B cell (primary cell): Measurements from ENCODE around the gene CAGE1. TPM values are rescaled to one million over a fixed set of nuclear protein-coding genes. Genes with fewer than 3 reads are reported as not detected.

Source experiments
- ATAC-seq: fragments of 200-7000 bp; cut with Tn5 transposase; one replicate; pipeline ENCODE4 v1.10.0; 2021; ENCODE audit warnings: low read depth, mild to moderate bottlenecking, moderate number of reproducible peaks, moderate library complexity
- CTCF ChIA-PET: fragments of 350-600 bp; sonication (Branson Sonifier 250); formaldehyde crosslinking; loops from one replicate; lab custom pipeline; 2021; ENCODE audit warnings: antibody characterized with exemption, inconsistent platforms; lab: Charles Lee
- POLR2A ChIA-PET: fragments of 350-600 bp; sonication (Branson Sonifier 250); formaldehyde crosslinking; loops from one replicate; lab custom pipeline; 2021; ENCODE audit warnings: antibody characterized with exemption; lab: Charles Lee
- DNase-seq: peaks from one replicate; pipeline ENCODE4 v3.0.0; 2013
- H2AFZ ChIP-seq: 2 replicates; pipeline ENCODE4 v1.6.1; 2012; ENCODE audit warnings: mild to moderate bottlenecking, low read depth, low read length; ENCODE audit not compliant: insufficient read depth, poor library complexity, severe bottlenecking
- H3K27ac ChIP-seq, 2 donors: 1 replicate in 1 of 2; 2 replicates in 1 of 2; pipeline ENCODE4 v1.5.1; 2012 to 2013; ENCODE audit warnings: low read length in 2 of 2, mild to moderate bottlenecking in 2 of 2, moderate library complexity in 1 of 2
- H3K27me3 ChIP-seq, 4 experiments: fragments of 200-600 bp in 1 of 4; sonication (generic) in 1 of 4; replicated peaks in 1 of 4; 1 replicate in 2 of 4; 2 replicates in 2 of 4; pipeline versions ENCODE4 v1.6.1 to v1.7.0; 2013 to 2016; ENCODE audit warnings: low read length in 3 of 4, mild to moderate bottlenecking in 2 of 4, mixed read lengths in 1 of 4, moderate library complexity in 1 of 4; ENCODE audit not compliant: insufficient read depth in 4 of 4, control insufficient read depth in 3 of 4; ENCODE audit errors: control extremely low read depth in 1 of 4
- H3K36me3 ChIP-seq, 2 experiments: replicated peaks in 1 of 2; 1 replicate in 1 of 2; 2 replicates in 1 of 2; pipeline versions ENCODE4 v1.6.1 to v1.7.1; 2013; ENCODE audit warnings: low read length in 1 of 2; ENCODE audit not compliant: insufficient read depth in 2 of 2, control insufficient read depth in 1 of 2; ENCODE audit errors: control extremely low read depth in 1 of 2, extremely low read depth in 1 of 2
- H3K4me1 ChIP-seq, 2 donors: fragments of 200-600 bp in 1 of 2; sonication (generic) in 1 of 2; 1 replicate in 1 of 2; 2 replicates in 1 of 2; pipeline versions ENCODE4 v1.5.1 to v1.6.1; 2013 to 2017; ENCODE audit warnings: low read length in 2 of 2; ENCODE audit not compliant: control insufficient read depth in 2 of 2, insufficient read depth in 2 of 2
- H3K4me2 ChIP-seq: replicated peaks from 2 replicates; pipeline ENCODE3; 2012; ENCODE audit warnings: mild to moderate bottlenecking, low read depth, low read length; ENCODE audit not compliant: poor library complexity, severe bottlenecking
- H3K4me3 ChIP-seq, 5 experiments: fragments of 200-600 bp in 1 of 5; sonication (generic) in 1 of 5; 1 replicate in 3 of 5; 2 replicates in 2 of 5; pipeline versions ENCODE4 v1.5.1 to v1.7.0; 2011 to 2016; ENCODE audit warnings: low read length in 4 of 5, mild to moderate bottlenecking in 4 of 5, low read depth in 2 of 5, control low read depth in 1 of 5, moderate library complexity in 1 of 5; ENCODE audit not compliant: insufficient read depth in 1 of 5; ENCODE audit errors: control extremely low read depth in 1 of 5, extremely low read depth in 1 of 5
- H3K79me2 ChIP-seq: fragments of 200-600 bp; sonication (generic); one replicate; pipeline ENCODE4 v1.6.0; 2016; ENCODE audit warnings: low read length; ENCODE audit not compliant: control insufficient read depth, insufficient read depth
- H3K9ac ChIP-seq: fragments of 200-600 bp; sonication (generic); 2 replicates; pipeline ENCODE4 v1.6.1; 2017; ENCODE audit warnings: mild to moderate bottlenecking, low read length, moderate library complexity
- H3K9me3 ChIP-seq, 3 donors: one replicate each; pipeline versions ENCODE4 v1.6.1 to v1.7.1; 2013; ENCODE audit warnings: low read length in 2 of 3; ENCODE audit not compliant: control insufficient read depth in 2 of 3, insufficient read depth in 1 of 3; ENCODE audit errors: control extremely low read depth in 1 of 3
- H4K20me1 ChIP-seq: 2 replicates; pipeline ENCODE4 v1.6.0; 2012; ENCODE audit warnings: mild to moderate bottlenecking, low read length; ENCODE audit not compliant: insufficient read depth, control insufficient read depth, poor library complexity, severe bottlenecking
- H3K27ac Mint-ChIP-seq: one replicate; pipeline ENCODE4 v1.8.0; 2021; ENCODE audit warnings: mixed read lengths
- H3K27me3 Mint-ChIP-seq: one replicate; pipeline ENCODE4 v1.8.0; 2021; ENCODE audit warnings: mixed read lengths
- H3K4me1 Mint-ChIP-seq: one replicate; pipeline ENCODE4 v1.8.0; 2021; ENCODE audit warnings: mixed read lengths
- H3K4me3 Mint-ChIP-seq: one replicate; pipeline ENCODE4 v1.8.0; 2021; ENCODE audit warnings: mixed read lengths
- H3K9me3 Mint-ChIP-seq: one replicate; pipeline ENCODE4 v1.8.0; 2022; ENCODE audit warnings: mixed read lengths; ENCODE audit not compliant: insufficient read depth
- EZH2 ChIP-seq: IDR thresholded peaks from 2 replicates; pipeline ENCODE4 v1.6.1; 2012; ENCODE audit warnings: borderline replicate concordance, low read depth, mild to moderate bottlenecking, moderate library complexity, low read length; ENCODE audit not compliant: insufficient read depth, poor library complexity, severe bottlenecking
- WGBS: methylation state at CpG from one replicate; pipeline ENCODE4 v1.1.5; 2013; ENCODE audit warnings: missing lambda C conversion rate; ENCODE audit not compliant: insufficient coverage; 5-methylcytosine and 5-hydroxymethylcytosine counted together
- intact Hi-C: fragments of 100-400 bp; cut with micrococcal nuclease; formaldehyde crosslinking; loops from one replicate; pipeline ENCODE4 v1.10.0; 2022
- polyA plus RNA-seq: library from polyadenylated mRNA; depleted of rRNA; stranded (reverse); fragments of >200 nt; gene quantifications from 2 replicates; pipeline ENCODE4 v1.2.3, GENCODE V29; 2012
- total RNA-seq, 2 donors: library from RNA; stranded (reverse); fragments of 120-200 nt in 1 of 2; gene quantifications; 1 replicate in 1 of 2; 2 replicates in 1 of 2; pipeline versions ENCODE4 v1.2.3 to v1.2.4, GENCODE V29; 2013 to 2022
- TF ChIP-seq, protein P1 (sequence below): fragments of 200-600 bp; IDR thresholded peaks from one replicate; pipeline ENCODE4 v1.8.0; 2022; ENCODE audit warnings: antibody characterized with exemption, mild to moderate bottlenecking

CAGE1 gene
- total and polyA plus RNA-seq, 2 donors (not counting 1 experiment from before 2014, with no cell fraction given): 0.13 to 0.34 TPM

- no peak for DNase-seq
- ChIA-PET POLR2A (no interaction called here), CTCF (interaction anchor here (1.9 kb wide), 1 partner anchor 53 kb away, joined by 5 read pairs; no protein-coding TSS in a partner anchor)
- Mint-ChIP-seq H3K4me1 (peaks cover 19% of the 10 kb centered on the region), H3K27me3 (no peaks in the 10 kb centered on the region), H3K9me3 (no peaks in the 10 kb centered on the region), H3K27ac (no peak overlapping the region), H3K4me3 (no peak overlapping the region)
- Histone ChIP-seq H4K20me1 (no peaks in the 10 kb centered on the region), H3K27ac (no peak overlapping the region), H3K4me1 (peaks cover 9 to 12% of the 10 kb centered on the region in 2 donors), H3K79me2 (no peaks in the 10 kb centered on the region), H3K9me3 (no peaks in the 10 kb centered on the region), H3K9ac (no peak overlapping the region), H3K27me3 (no peaks in the 10 kb centered on the region), H2AFZ (no peak overlapping the region), H3K36me3 (no peaks in the 10 kb centered on the region), H3K4me2 (no peak overlapping the region), H3K4me3 (no peak overlapping the region)
- ATAC-seq: no peak
- intact Hi-C loops: no loop called here
- TF ChIP-seq, protein P1, sequence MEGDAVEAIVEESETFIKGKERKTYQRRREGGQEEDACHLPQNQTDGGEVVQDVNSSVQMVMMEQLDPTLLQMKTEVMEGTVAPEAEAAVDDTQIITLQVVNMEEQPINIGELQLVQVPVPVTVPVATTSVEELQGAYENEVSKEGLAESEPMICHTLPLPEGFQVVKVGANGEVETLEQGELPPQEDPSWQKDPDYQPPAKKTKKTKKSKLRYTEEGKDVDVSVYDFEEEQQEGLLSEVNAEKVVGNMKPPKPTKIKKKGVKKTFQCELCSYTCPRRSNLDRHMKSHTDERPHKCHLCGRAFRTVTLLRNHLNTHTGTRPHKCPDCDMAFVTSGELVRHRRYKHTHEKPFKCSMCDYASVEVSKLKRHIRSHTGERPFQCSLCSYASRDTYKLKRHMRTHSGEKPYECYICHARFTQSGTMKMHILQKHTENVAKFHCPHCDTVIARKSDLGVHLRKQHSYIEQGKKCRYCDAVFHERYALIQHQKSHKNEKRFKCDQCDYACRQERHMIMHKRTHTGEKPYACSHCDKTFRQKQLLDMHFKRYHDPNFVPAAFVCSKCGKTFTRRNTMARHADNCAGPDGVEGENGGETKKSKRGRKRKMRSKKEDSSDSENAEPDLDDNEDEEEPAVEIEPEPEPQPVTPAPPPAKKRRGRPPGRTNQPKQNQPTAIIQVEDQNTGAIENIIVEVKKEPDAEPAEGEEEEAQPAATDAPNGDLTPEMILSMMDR: no peak
- TF ChIP-seq EZH2: no peak
- WGBS: 43% methylated on average over 2 of the region's 2 CpGs
These were observed 61.3 kb downstream of the CAGE1 start for GRCh38 chr6:7328243-7328642.

- H3K4me3 Mint-ChIP-seq: no peak overlapping the region
- DNase-seq: no peak
- Histone ChIP-seq H3K79me2 (no peaks in the 10 kb centered on the region), H3K4me2 (no peak overlapping the region), H3K4me3 (no peak overlapping the region), H3K4me1 (peaks cover 9 to 12% of the 10 kb centered on the region in 2 donors), H3K27ac (no peak overlapping the region), H3K27me3 (no peaks in the 10 kb centered on the region), H3K36me3 (no peaks in the 10 kb centered on the region), H3K9ac (no peak overlapping the region), H3K9me3 (no peaks in the 10 kb centered on the region), H2AFZ (no peak overlapping the region), H4K20me1 (no peaks in the 10 kb centered on the region)
- POLR2A ChIA-PET: no interaction called here
- H3K27ac Mint-ChIP-seq: no peak overlapping the region
- CTCF ChIA-PET: no interaction called here
- H3K4me1 Mint-ChIP-seq: peaks cover 19% of the 10 kb centered on the region
- TF ChIP-seq, protein P1: no peak
- TF ChIP-seq EZH2: no peak
- peaks cover 2% of the 10 kb centered on the region for H3K27me3 Mint-ChIP-seq
- intact Hi-C loops: no loop called here
- 73% methylated on average over 2 of the region's 3 CpGs for WGBS
- no peaks in the 10 kb centered on the region for H3K9me3 Mint-ChIP-seq
- no peak for ATAC-seq
These were observed 63.8 kb downstream of the CAGE1 start for GRCh38 chr6:7325750-7326149.
